ENCODE measurements around the gene CDK11A.
"Not testable (repeated sequence)": the region's sequence is repeated elsewhere in the genome, so short reads cannot be mapped to it uniquely, and the experiment has no call there.

Gene CDK11A

GRCh38 chr1:1658583-1659549 is 65.3 kb downstream of the CDK11A start, which contains the start of gene CDK11B:
Gene CDK11B (minus strand): TSS chr1:1659004. CDS start chr1:1657485, 1,519 bp downstream.
- H3K4me3 ChIP-seq (ENCODE audit: low read depth, low read length): peak within 1 kb of the TSS; percentile 90
- not testable (repeated sequence) for H3K4me1 ChIP-seq (ENCODE audit: control insufficient read depth, insufficient read depth, low read length); H3K9me3 ChIP-seq (ENCODE audit: control insufficient read depth, insufficient read depth, low read length); H3K27me3 ChIP-seq (ENCODE audit: control insufficient read depth, insufficient read depth, low read length)
- peaks cover 12% of the 10 kb centered on the region for H3K36me3 ChIP-seq (ENCODE audit: control insufficient read depth, insufficient read depth, low read length)
- peak within 1 kb of the TSS; percentile 97 for H3K9ac ChIP-seq (ENCODE audit: low read depth, low read length)

Measured in iPS-15b (cell line).